ENCODE data around the gene LIPC. TPM values are rescaled to one million over a fixed set of nuclear protein-coding genes. Genes with fewer than 3 reads are reported as not detected.

The LIPC gene
- total RNA-seq, 1 donor from 2014 or later, result not detected

DNA sequence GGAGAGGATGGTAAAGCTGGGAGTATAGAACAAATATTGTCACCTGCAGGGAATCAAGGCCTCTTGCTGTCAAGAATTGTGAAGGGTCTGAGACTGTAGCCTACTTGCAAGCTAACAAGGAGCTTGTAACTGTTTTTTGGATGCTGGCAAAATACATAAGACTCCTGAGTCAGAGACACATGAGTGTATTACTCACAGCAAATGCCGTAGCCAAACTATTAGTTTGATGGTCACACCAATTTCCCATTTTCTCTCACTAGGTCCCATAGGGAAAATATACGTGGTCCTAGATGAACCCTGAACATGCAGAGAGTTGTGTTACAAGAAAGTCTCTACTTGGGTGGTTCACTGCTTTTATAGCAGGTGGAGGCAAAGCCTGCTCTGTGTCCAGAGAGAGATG, 44.7 kb upstream of the LIPC start:
- DNase-seq (ENCODE audit: low spot score in 2 of 2), result no peak
- Histone ChIP-seq H3K4me1 (no peaks in the 10 kb centered on the region), H3K4me3 (no peak overlapping the region), H3K27ac (no peak overlapping the region), H3K36me3 (no peaks in the 10 kb centered on the region), H3K9me3 (no peaks in the 10 kb centered on the region), H3K27me3 (no peaks in the 10 kb centered on the region)
- intact Hi-C loops (cut with DNase I), result no loop called here
- TF ChIP-seq, protein P1, sequence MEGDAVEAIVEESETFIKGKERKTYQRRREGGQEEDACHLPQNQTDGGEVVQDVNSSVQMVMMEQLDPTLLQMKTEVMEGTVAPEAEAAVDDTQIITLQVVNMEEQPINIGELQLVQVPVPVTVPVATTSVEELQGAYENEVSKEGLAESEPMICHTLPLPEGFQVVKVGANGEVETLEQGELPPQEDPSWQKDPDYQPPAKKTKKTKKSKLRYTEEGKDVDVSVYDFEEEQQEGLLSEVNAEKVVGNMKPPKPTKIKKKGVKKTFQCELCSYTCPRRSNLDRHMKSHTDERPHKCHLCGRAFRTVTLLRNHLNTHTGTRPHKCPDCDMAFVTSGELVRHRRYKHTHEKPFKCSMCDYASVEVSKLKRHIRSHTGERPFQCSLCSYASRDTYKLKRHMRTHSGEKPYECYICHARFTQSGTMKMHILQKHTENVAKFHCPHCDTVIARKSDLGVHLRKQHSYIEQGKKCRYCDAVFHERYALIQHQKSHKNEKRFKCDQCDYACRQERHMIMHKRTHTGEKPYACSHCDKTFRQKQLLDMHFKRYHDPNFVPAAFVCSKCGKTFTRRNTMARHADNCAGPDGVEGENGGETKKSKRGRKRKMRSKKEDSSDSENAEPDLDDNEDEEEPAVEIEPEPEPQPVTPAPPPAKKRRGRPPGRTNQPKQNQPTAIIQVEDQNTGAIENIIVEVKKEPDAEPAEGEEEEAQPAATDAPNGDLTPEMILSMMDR (IDR thresholded peaks at IDR 0.05), result no peak

DNA sequence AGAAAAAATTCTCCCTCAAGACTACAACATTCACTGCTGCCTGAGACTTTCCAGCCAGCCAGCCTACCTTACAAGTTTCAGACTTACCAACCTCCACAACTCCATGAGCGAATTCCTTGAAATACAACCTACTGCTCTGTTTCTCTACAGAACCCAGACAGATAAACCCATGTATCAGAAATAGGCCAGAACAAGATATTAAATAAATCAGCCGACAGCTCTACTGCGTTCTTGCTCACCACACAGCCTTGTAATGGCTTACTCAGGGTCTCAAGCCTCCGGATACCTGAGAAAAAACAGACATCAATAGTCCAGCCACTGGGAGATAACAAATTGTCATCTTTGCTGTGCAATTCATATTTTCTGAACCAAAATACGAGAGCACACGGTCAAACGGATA, 43.6 kb upstream of the LIPC start:
- no peak overlapping the region for H3K27ac ChIP-seq
- intact Hi-C loops (cut with DNase I), result no loop called here
- no peaks in the 10 kb centered on the region for H3K36me3 ChIP-seq
- TF ChIP-seq, protein P1 (IDR thresholded peaks at IDR 0.05), result no peak
- H3K4me3 ChIP-seq, result no peak overlapping the region
- H3K9me3 ChIP-seq, result no peaks in the 10 kb centered on the region
- no peaks in the 10 kb centered on the region for H3K27me3 ChIP-seq
- no peaks in the 10 kb centered on the region for H3K4me1 ChIP-seq
- no peak for DNase-seq (ENCODE audit: low spot score in 2 of 2)

DNA sequence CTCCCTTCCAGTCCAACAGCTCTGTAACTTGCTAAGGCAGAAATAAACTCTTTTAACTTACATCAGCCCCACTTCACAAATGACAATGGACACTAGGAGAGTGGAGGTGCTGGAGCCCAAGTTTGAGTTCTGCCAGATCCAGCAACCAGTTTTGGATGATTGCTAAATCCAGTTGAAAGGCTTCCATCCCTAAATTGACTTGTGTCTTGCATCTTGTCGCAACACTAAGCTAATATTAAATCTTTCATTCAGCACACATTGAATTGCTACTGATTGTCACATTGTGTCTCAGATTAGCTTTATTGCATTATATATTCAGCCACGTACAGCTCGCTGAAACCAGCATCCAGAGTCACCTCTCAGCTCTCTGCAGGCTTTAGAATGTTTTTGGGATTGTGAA, 41.7 kb upstream of the LIPC start:
- TF ChIP-seq, protein P1 (IDR thresholded peaks at IDR 0.05), result no peak
- H3K9me3 ChIP-seq, result no peaks in the 10 kb centered on the region
- H3K27ac ChIP-seq, result no peak overlapping the region
- DNase-seq (ENCODE audit: low spot score in 2 of 2), result no peak
- intact Hi-C loops (cut with DNase I), result no loop called here
- H3K36me3 ChIP-seq, result no peaks in the 10 kb centered on the region
- H3K4me3 ChIP-seq, result no peak overlapping the region
- H3K27me3 ChIP-seq, result no peaks in the 10 kb centered on the region
- H3K4me1 ChIP-seq, result no peaks in the 10 kb centered on the region

DNA sequence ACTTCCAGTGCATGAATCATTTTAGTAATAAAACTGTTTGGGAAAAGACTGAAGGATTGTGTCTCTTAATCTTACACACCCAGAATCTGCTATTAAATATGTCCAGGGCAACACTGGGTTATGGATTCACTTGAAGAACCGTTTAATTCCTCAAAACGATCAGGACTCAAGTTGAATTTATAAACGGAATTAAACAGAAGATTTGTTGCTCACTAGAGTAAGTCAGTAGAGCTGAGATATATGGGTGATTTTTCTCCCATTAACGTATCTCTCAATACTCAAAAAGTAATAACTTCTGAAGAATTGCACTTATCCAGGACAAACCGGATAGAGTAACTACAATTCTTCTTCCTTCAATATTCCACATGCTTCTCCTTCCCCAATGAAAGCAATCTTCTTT, 41.1 kb upstream of the LIPC start:
- Histone ChIP-seq H3K9me3 (no peaks in the 10 kb centered on the region), H3K36me3 (no peaks in the 10 kb centered on the region), H3K27me3 (no peaks in the 10 kb centered on the region), H3K27ac (no peak overlapping the region), H3K4me1 (no peaks in the 10 kb centered on the region), H3K4me3 (no peak overlapping the region)
- DNase-seq (ENCODE audit: low spot score in 2 of 2), result no peak
- intact Hi-C loops (cut with DNase I), result no loop called here
- TF ChIP-seq, protein P1 (IDR thresholded peaks at IDR 0.05), result no peak

DNA sequence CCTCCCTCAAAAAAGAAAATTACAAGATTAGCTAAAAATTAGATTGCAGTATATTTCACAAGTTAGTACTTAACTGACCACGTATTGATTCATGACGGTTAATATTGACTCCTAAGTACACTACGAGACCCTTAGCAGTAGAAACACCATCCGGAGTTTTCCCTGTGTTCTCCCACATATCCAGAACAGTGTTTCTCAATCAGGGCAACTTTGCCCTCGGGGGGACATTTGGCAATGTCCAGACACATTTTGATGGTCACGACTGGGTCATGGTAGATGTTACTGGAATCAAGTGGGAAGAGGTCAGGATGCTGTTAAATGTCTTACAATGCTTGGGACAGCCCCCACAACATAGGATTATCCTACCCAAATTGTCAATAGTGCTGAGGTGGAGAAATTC, 40.7 kb upstream of the LIPC start:
- intact Hi-C loops (cut with DNase I), result no loop called here
- no peaks in the 10 kb centered on the region for H3K9me3 ChIP-seq
- no peak overlapping the region for H3K27ac ChIP-seq
- H3K36me3 ChIP-seq, result no peaks in the 10 kb centered on the region
- no peak for DNase-seq (ENCODE audit: low spot score in 2 of 2)
- no peaks in the 10 kb centered on the region for H3K4me1 ChIP-seq
- no peaks in the 10 kb centered on the region for H3K27me3 ChIP-seq
- TF ChIP-seq, protein P1 (IDR thresholded peaks at IDR 0.05), result no peak
- H3K4me3 ChIP-seq, result no peak overlapping the region

DNA sequence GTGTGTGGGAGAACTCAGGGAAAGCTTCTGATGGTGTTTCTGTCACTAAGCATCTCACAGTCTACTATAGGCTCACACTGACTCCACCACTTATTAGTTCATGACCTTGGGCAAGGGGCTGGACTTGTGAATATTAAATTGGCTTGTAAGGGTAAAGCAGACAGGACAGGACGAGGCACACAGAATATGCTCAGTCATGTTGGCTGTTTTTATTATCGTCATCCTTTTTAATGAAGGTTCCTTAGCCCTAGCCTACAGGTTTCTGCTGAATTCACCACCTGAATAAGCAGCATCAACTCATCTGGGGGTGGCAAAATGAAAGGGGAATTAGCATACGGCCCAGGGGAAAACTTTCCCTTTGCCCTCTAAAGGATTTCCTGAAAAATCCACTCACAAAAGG, 39.6 kb upstream of the LIPC start:
- intact Hi-C loops (cut with DNase I), result no loop called here
- Histone ChIP-seq H3K4me3 (no peak overlapping the region), H3K4me1 (no peaks in the 10 kb centered on the region), H3K36me3 (no peaks in the 10 kb centered on the region), H3K9me3 (no peaks in the 10 kb centered on the region), H3K27me3 (no peaks in the 10 kb centered on the region), H3K27ac (no peak overlapping the region)
- no peak for DNase-seq (ENCODE audit: low spot score in 2 of 2)
- TF ChIP-seq, protein P1 (IDR thresholded peaks at IDR 0.05), result no peak

Data from ascending aorta (tissue), 2 donors.